Stimulated activated CD4-positive, alpha-beta T cell treated with anti-CD3 and anti-CD28 coated beads, Interleukin-1b, Interleukin-23, amount 100 ng/mL, for 24 hours (primary cell): ENCODE measurements around the gene VAMP8.
"Not testable (repeated sequence)": the region's sequence is repeated elsewhere in the genome, so short reads cannot be mapped to it uniquely, and the experiment has no call there.

Experiments used
- DNase-seq, 4 experiments: peaks; one replicate each; pipeline ENCODE4 v3.0.0-alpha.2; 2020; ENCODE audit warnings: low read depth in 4 of 4, low spot score in 1 of 4

VAMP8 gene

GRCh38 chr2:85597241-85597640 is 19.9 kb downstream of the VAMP8 start:
- DNase-seq, result no peak

DNA sequence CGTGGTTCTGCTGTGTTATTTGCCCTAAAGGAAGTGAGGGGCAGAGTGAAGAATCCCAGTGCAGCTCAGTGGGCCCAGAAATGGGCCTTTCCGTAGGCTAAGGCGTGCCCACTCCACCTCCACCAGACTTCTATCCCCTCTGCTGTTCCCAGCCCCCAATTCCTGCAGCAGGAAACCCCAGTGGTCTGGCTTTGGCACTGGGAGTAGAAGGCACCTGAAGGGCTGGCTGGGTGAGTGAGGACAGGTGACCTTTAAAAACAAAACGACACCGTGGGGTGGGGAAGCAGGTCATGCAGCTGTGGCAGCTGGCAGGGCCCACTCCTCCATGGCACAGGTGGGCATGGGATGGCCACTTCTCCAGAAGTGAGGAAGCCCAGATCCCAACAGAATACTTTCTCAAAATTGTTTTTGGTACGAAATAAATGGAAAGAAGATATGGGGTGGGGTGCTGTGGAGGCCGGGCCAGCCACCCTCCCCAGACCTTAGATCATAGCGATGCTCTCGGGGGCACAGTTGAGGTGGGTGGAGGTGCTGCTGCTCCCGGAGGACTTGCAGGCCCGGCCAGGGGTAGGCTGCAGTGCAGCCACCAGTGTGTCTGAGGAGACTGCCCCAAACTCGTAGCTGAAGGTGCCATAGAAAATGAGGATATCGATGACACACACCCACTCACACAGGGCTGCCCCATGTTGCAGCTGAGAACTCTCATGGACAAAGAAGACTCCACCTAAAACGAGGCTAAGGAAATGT is 21.4 kb downstream of the VAMP8 start:
- no peak for DNase-seq

DNA sequence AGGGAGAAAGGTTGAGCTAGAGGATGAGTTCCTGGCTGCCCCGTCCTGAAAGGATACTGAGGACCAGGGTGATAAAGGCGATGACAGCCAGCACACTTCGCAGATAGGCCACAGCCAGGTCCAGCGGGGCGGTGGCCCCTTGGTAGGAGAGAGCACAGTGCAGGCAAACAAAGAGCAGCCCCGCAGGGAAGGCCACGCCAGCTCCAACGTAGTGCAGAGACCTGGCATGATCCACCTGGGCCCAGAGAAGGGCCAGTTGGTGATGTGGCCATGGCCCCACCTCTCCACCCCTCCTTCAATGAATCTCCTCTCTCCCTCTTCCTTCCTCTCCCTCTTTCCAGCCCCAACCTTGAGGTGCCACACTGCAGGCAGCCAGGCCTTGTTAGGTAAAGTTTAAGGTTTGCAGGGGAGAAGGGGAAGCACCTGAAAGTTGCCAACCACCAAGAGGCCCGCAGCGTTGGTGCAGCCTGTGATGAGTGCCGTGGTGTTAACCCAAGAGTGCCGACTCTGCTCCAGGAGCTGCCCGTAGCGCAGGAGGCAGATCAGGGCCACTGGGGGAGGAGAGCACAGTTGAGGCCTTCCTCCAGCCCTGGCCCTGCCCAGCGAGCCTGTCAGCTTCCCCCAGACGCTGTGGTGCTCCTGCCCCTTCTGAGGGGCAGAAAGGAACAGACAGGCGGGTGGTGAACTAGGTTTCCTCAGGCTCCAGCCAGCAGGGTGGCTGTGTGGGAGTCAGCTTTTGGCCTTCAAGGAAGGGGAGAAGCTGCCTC is 22.3 kb downstream of the VAMP8 start:
- DNase-seq, result no peak

- no peak for DNase-seq
Measured at GRCh38 chr2:85600235-85600575, 22.8 kb downstream of the VAMP8 start.

- no peak for DNase-seq
Measured at GRCh38 chr2:85600951-85601770, 23.8 kb downstream of the VAMP8 start.

DNA sequence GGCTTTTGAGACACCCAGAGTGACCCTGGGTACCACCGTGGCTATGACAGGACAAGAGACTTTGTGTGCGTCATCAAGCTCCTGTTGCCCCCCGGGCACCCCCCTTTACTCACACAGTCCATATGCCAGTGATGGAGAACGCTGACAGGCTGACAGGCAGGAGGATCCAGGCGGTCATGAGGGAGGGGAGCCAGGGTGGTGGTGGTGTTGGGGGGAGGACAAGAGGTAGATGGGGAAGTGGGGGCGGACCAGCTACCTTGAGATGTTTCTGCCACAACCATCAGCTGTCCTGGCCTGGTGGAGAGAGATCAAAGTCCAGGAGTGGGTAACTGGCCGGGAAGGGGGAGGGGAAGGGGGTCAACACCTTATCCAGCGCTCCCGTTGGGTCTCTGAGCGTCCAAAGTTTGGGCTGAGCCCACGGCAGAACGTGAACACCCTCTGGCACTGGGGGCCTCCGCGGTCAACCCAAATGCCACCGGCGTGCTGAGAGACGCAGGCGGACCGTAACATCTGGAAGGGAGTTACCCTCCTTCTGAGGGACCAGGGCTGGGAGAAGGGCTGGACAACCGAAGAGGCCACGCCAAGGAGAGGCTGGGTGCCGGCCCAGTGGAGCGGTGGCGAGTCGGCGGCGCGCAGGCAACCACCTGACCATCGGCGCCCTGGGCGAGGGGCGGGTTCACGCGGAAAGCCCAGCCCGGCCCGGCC is 24.5 kb downstream of the VAMP8 start:
- no peak for DNase-seq

DNA sequence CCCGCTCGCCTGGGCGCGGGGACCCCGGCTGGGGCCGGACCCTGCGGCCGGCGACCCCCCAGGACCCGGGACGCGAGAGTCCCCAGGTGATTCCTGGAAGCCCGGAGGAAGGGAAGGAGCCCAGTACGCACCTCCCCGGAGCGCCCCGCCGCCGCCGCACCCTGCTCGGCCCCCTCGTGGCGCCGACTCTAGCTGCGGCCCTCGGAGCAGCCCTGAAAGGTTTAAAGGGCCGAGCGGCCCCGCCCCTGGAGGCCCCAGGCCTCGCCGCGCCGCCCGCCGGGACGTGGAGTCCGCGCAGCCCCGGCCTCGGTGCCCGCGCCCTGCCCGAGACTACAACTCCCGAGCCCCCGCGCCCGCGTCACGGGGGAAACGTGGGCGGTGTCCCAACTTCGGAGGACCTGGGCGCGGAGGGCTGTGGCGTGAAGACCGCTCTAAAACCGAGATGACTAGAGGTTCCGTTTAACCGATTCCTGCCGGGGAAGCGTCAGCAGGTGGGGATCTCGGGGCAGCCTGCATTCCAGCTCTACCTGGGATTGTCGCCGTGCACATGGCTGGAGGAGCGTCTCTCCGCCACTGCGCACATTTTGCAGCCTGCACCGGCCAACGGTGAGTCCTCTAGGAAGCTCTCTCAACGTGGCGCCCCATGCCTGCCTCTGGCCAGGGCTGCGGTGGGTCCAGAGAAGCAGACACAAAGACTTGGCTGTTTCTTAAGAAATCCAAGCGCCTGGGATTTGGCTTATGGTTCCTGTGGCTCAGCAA is 25.3 kb downstream of the VAMP8 start, which contains the start of gene TMEM150A:
TMEM150A (minus strand) TSS at position 223 of the 759 bp plus-strand sequence. CDS start 750 bp downstream, outside the sequence.
- DNase-seq, result peak; percentile 71 to 88 (median 78)

GRCh38 chr2:85604133-85604444 is 26.7 kb downstream of the VAMP8 start:
- DNase-seq, result not testable (repeated sequence)

- DNase-seq, result no peak
Measured at GRCh38 chr2:85604568-85605339, 27.4 kb downstream of the VAMP8 start.

DNA sequence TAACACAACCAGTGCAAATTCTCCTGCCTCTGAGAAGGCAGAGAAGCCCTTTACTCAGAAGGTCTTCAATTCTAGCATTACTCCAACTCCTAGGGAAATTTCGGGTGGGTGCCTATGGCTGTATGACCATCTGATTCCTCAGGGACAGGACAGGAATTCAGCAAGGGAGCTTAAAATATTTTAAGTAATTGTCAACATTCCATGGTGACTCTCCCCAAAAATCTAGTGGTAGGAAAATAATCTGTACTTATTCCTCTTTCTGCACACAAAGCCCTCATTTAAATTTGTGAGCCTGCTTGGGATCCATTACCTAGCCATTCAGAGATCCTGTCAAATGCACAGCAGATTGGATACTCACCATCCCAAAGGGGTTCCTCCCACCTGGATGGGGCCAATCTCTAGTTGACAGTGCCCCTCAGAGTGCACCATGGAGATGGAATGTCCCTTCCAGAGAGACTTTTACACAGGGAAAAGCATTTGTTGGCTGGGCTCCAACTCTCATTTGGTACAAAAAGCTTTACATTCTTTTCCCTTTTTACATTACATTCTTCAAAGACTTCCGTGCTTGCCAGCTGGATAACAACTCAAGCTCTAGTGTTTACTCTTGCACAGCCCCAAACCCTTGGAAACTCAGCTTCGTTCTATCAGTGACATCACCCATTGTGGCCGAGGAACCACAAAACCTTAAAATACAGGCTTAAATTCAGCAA is 28.2 kb downstream of the VAMP8 start:
- no peak for DNase-seq

- no peak for DNase-seq
Measured at GRCh38 chr2:85606116-85606455, 28.7 kb downstream of the VAMP8 start.

DNA sequence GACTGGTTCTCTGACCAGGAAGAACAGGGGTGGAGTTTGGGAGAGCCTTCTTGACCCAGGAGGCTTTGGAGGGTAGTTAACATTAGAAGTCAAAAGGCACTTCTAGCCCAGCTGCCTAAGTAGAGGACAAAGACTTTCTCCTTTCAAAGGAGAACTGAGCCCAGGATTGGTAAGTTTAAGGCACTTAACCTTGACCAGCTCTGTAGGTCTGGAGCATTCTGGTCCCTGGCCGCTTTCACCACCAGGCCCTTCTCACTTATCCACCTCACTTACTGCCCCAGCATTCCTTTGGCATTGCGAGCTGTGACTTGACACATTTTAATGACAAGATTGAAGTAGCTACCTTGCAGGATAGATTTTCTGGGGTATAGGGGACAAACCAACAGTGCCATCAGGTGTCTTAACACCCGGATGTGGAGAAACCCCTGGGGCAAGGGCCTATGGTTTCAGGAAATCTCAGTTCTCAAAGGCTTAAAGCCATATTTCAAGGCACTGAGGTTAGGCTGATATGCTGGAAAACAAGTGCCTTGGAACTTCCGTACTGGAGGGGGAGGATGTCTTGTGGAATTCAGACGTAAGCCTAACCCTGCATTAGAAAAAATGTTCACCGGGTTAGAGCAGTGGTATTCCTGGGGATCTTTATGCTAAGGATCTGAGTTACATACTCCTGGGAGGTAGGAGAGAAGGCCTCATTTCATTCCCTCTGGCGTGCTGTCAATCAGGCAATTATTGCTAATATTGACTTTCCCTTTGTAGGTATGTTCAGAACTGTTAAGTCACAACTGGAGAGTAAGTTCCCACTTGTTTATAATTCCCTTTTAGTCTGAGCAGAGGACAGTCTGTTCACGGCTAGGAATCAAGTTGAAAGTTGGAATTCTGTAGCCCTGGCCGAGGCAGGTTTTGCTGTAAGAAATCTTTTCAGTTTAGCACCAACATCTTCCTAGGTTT is 30.2 kb downstream of the VAMP8 start:
- DNase-seq, result no peak

GRCh38 chr2:85611217-85611704 is 33.9 kb downstream of the VAMP8 start:
- no peak for DNase-seq

DNA sequence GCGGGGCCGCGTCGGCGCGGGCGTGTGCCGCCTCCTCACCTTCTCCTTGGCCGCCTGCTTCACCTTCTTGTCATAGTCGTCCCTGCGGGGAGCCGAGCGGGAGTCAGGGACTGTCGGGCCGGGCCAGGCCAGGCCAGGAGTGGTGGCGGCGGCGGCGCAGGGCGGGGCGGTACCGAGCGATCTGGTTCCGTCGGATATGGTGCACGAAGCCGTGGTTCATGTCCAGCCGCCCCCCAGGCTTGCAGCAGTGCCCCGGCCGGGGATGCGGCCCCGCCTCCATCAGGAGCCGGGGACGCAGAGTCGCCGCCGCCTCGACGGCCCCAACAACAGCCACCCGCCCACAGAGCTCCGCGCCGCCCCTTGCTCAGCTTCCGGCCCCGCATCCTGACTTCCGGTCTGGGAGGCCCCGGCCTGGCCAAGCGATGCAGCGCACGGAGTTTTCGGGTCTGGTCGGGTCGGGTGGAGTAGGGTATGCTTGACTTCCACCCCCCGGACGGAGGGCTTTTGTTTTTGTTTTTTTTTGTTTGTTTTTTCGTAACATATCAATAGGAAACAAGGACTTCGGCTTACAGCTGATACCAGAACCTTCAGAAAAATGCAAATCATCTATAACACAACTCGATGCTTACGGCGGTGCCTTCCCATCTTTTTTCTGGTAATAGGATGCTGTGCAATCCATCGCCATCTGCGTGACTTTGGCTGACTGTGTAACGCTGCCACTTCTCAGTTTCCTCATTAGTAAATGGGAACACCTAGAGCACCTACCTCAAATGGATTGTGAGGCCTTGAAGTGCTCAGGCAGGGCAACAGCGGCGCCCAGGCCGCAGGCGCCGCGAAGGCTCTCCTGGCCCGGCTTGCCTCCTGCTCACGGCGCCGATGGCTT is 34.6 kb downstream of the VAMP8 start, which contains the start of gene C2orf68:
C2orf68 (minus strand) TSS at position 362 of the 883 bp plus-strand sequence; CDS start at position 280, 82 bp downstream.
- DNase-seq, result peak; percentile 71 to 87 (median 78)

- DNase-seq, result no peak
Measured at GRCh38 chr2:85613717-85614515, 36.5 kb downstream of the VAMP8 start.

GRCh38 chr2:85614757-85615156 is 37.4 kb downstream of the VAMP8 start:
- DNase-seq, result not testable (repeated sequence)
